Neural progenitor cell (in vitro differentiated cells): ENCODE data around the gene SCN9A. TPM values are rescaled to one million over a fixed set of nuclear protein-coding genes. Genes with fewer than 3 reads are reported as not detected.

Experiments
- DNase-seq: peaks from one replicate; pipeline ENCODE4 v3.0.0-alpha.2; 2016; ENCODE audit warnings: low spot score
- H2AFZ ChIP-seq: fragments of 200-600 bp; sonication (generic); replicated peaks from 2 replicates; pipeline ENCODE4 v1.6.1; 2016; ENCODE audit warnings: antibody characterized with exemption
- H3F3A ChIP-seq: fragments of 200-600 bp; sonication (generic); 2 replicates; pipeline ENCODE4 v1.6.1; 2016; ENCODE audit warnings: antibody characterized with exemption, low read depth
- H3K27ac ChIP-seq: fragments of 200-600 bp; sonication (generic); 2 replicates; pipeline ENCODE4 v1.5.1; 2016; ENCODE audit warnings: mild to moderate bottlenecking
- H3K27me3 ChIP-seq: fragments of 200-600 bp; sonication (generic); 2 replicates; pipeline ENCODE4 v1.6.1; 2016; ENCODE audit warnings: mild to moderate bottlenecking, moderate library complexity
- H3K36me3 ChIP-seq: fragments of 200-600 bp; sonication (generic); 2 replicates; pipeline ENCODE4 v1.5.1; 2016
- H3K4me1 ChIP-seq: fragments of 200-600 bp; sonication (generic); 2 replicates; pipeline ENCODE4 v1.6.1; 2016; ENCODE audit warnings: mixed run types
- H3K4me2 ChIP-seq: fragments of 200-600 bp; sonication (generic); 2 replicates; pipeline ENCODE4 v1.6.1; 2016
- H3K4me3 ChIP-seq: fragments of 200-600 bp; sonication (generic); 2 replicates; pipeline ENCODE4 v1.5.1; 2016
- H3K79me2 ChIP-seq: fragments of 200-600 bp; sonication (generic); 2 replicates; pipeline ENCODE4 v1.6.1; 2016; ENCODE audit warnings: low read depth
- H3K9ac ChIP-seq: fragments of 200-600 bp; sonication (generic); 2 replicates; pipeline ENCODE4 v1.6.1; 2016
- H3K9me3 ChIP-seq: fragments of 200-600 bp; sonication (generic); 2 replicates; pipeline ENCODE4 v1.5.1; 2016; ENCODE audit warnings: low read depth
- H4K20me1 ChIP-seq: fragments of 200-600 bp; sonication (generic); 2 replicates; pipeline ENCODE4 v1.6.1; 2016; ENCODE audit warnings: low read depth
- H3K27ac Mint-ChIP-seq: 3 replicates; pipeline ENCODE4 v1.8.0; 2021; ENCODE audit warnings: mixed read lengths
- H3K27me3 Mint-ChIP-seq: 2 replicates; pipeline ENCODE4 v1.8.0; 2022; ENCODE audit warnings: low read depth, mild to moderate bottlenecking, inconsistent platforms, moderate library complexity, mixed read lengths; ENCODE audit not compliant: insufficient read depth
- H3K36me3 Mint-ChIP-seq: 3 replicates; pipeline ENCODE4 v1.8.0; 2021; ENCODE audit warnings: mixed read lengths
- H3K4me1 Mint-ChIP-seq: 3 replicates; pipeline ENCODE4 v1.8.0; 2021; ENCODE audit warnings: mixed read lengths
- H3K4me3 Mint-ChIP-seq: 3 replicates; pipeline ENCODE4 v1.8.0; 2021; ENCODE audit warnings: mild to moderate bottlenecking, moderate library complexity, mixed read lengths
- H3K9me3 Mint-ChIP-seq: 3 replicates; pipeline ENCODE4 v1.8.0; 2020; ENCODE audit warnings: mixed read lengths
- EZH2 ChIP-seq: fragments of 200-600 bp; sonication (generic); IDR thresholded peaks from 2 replicates; pipeline ENCODE4 v1.6.1; 2017; ENCODE audit warnings: antibody characterized with exemption, mild to moderate bottlenecking, moderate library complexity
- EZH2phosphoT487 ChIP-seq: fragments of 200-600 bp; sonication (generic); IDR thresholded peaks from 2 replicates; pipeline ENCODE4 v1.6.1; 2017; ENCODE audit warnings: antibody characterized with exemption
- total RNA-seq: library from RNA; depleted of rRNA; stranded (reverse); fragments of >200 nt; gene quantifications from 2 replicates; pipeline ENCODE4 v1.2.3, GENCODE V29; 2015; ENCODE audit warnings: low replicate concordance
- TF ChIP-seq, protein P1 (sequence below): fragments of 200-600 bp; sonication (generic); IDR thresholded peaks from 2 replicates; pipeline ENCODE4 v1.5.1; 2017; ENCODE audit warnings: antibody characterized with exemption, mild to moderate bottlenecking

Gene SCN9A
- total RNA-seq, 1 donor from 2014 or later, result 1.1 TPM

DNA sequence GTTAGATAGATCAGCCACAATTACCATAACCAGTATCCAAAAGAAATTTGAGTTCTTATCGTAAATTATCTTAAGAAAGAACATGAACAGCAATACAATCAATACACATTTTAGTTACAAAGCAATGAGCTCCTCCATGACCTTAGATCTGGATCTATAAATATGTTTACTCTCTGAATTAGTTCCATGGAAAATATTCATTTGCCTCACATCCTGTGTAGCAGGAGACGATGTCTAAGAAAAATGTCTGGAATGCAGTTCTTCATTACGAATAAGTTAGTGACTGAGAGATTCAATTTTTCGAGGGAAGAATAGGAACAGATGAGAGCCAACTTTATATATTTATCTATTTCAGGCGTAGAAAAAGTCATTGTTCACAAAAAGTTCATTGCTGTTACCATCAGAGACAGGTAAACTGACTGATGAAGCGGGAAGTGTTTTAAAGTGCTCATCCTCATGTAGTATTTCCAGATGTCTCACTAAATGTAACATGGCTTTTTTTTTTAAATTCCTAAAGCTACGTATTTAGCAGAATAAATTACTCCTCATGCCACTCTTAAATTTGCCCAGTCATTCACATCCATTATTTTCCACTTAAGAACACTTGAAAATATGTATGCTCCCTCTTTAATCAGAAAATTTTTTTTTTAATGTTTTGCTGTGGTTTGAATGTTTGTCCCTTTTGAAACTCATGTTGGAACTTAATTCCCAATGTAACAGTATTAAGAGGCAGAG, 141.5 kb downstream of the SCN9A start:
- Mint-ChIP-seq H3K36me3 (no peaks in the 10 kb centered on the region), H3K27ac (no peak overlapping the region), H3K4me3 (no peak overlapping the region), H3K9me3 (no peaks in the 10 kb centered on the region), H3K4me1 (peaks cover 6% of the 10 kb centered on the region), H3K27me3 (no peaks in the 10 kb centered on the region)
- no peak overlapping the region for H3K27ac ChIP-seq
- H3F3A ChIP-seq, result no peaks in the 10 kb centered on the region
- no peak overlapping the region for H2AFZ ChIP-seq
- H3K9me3 ChIP-seq, result no peaks in the 10 kb centered on the region
- no peaks in the 10 kb centered on the region for H3K79me2 ChIP-seq
- no peaks in the 10 kb centered on the region for H3K27me3 ChIP-seq
- H3K36me3 ChIP-seq, result no peaks in the 10 kb centered on the region
- DNase-seq, result no peak
- no peak overlapping the region for H3K4me2 ChIP-seq
- TF ChIP-seq EZH2phosphoT487 (no peak), EZH2 (no peak)
- TF ChIP-seq, protein P1, sequence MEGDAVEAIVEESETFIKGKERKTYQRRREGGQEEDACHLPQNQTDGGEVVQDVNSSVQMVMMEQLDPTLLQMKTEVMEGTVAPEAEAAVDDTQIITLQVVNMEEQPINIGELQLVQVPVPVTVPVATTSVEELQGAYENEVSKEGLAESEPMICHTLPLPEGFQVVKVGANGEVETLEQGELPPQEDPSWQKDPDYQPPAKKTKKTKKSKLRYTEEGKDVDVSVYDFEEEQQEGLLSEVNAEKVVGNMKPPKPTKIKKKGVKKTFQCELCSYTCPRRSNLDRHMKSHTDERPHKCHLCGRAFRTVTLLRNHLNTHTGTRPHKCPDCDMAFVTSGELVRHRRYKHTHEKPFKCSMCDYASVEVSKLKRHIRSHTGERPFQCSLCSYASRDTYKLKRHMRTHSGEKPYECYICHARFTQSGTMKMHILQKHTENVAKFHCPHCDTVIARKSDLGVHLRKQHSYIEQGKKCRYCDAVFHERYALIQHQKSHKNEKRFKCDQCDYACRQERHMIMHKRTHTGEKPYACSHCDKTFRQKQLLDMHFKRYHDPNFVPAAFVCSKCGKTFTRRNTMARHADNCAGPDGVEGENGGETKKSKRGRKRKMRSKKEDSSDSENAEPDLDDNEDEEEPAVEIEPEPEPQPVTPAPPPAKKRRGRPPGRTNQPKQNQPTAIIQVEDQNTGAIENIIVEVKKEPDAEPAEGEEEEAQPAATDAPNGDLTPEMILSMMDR, result no peak
- H3K4me3 ChIP-seq, result no peak overlapping the region
- H3K4me1 ChIP-seq, result no peaks in the 10 kb centered on the region
- no peak overlapping the region for H3K9ac ChIP-seq
- H4K20me1 ChIP-seq, result no peaks in the 10 kb centered on the region

DNA sequence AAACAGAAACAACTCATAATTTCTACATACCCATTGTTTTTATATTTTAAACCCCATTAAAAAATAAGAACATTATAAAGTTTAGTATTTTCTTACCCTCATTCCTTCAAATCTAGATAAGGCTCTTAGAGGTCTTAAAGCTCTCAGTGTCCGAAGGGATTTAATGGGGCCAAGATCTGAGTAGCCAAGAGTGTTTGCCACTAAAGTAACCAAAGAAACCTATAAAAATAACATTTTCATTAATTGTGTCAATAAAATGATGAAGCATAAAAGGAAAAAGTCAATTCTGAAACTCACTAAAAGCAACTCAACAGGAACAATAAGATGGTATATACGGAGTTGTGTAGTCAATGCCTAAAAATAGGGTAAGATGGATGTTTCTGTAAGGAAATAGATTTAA, 142.5 kb downstream of the SCN9A start:
- DNase-seq, result no peak
- no peak overlapping the region for H3K4me3 ChIP-seq
- no peaks in the 10 kb centered on the region for H3K79me2 ChIP-seq
- Mint-ChIP-seq H3K27me3 (no peaks in the 10 kb centered on the region), H3K27ac (no peak overlapping the region), H3K4me3 (no peak overlapping the region), H3K4me1 (no peaks in the 10 kb centered on the region), H3K36me3 (no peaks in the 10 kb centered on the region), H3K9me3 (no peaks in the 10 kb centered on the region)
- no peak overlapping the region for H3K9ac ChIP-seq
- no peaks in the 10 kb centered on the region for H3K27me3 ChIP-seq
- no peak overlapping the region for H2AFZ ChIP-seq
- no peaks in the 10 kb centered on the region for H4K20me1 ChIP-seq
- H3K36me3 ChIP-seq, result no peaks in the 10 kb centered on the region
- TF ChIP-seq, protein P1, result no peak
- no peak for TF ChIP-seq EZH2
- no peak for TF ChIP-seq EZH2phosphoT487
- no peak overlapping the region for H3K4me2 ChIP-seq
- no peaks in the 10 kb centered on the region for H3K9me3 ChIP-seq
- H3F3A ChIP-seq, result no peaks in the 10 kb centered on the region
- H3K27ac ChIP-seq, result no peak overlapping the region
- H3K4me1 ChIP-seq, result no peaks in the 10 kb centered on the region

DNA sequence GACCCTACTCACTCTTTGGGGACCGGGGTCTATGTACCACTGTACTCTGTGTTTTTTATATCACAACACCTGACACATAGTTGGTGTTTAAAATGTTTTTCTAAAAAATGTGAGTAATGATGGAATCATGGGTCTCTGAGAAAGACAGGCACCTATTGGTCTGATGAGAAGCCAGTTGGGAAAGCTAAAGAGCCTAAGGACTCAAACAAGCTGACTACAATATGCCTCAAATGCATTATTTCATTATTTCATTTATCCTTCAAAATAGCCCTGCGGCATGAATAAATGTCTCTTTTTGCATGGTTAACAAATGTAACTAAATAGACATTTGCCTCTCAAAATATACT, 145.0 kb downstream of the SCN9A start:
- Mint-ChIP-seq H3K27me3 (no peaks in the 10 kb centered on the region), H3K9me3 (no peaks in the 10 kb centered on the region), H3K27ac (no peak overlapping the region), H3K36me3 (no peaks in the 10 kb centered on the region), H3K4me3 (no peak overlapping the region), H3K4me1 (no peaks in the 10 kb centered on the region)
- no peak for TF ChIP-seq EZH2
- TF ChIP-seq, protein P1, result no peak
- no peak for TF ChIP-seq EZH2phosphoT487
- no peaks in the 10 kb centered on the region for H3K4me1 ChIP-seq
- H3K36me3 ChIP-seq, result no peaks in the 10 kb centered on the region
- no peaks in the 10 kb centered on the region for H3F3A ChIP-seq
- H3K27ac ChIP-seq, result no peak overlapping the region
- no peaks in the 10 kb centered on the region for H3K9me3 ChIP-seq
- no peak overlapping the region for H3K4me2 ChIP-seq
- H4K20me1 ChIP-seq, result no peaks in the 10 kb centered on the region
- no peaks in the 10 kb centered on the region for H3K79me2 ChIP-seq
- no peaks in the 10 kb centered on the region for H3K27me3 ChIP-seq
- no peak overlapping the region for H2AFZ ChIP-seq
- DNase-seq, result no peak
- no peak overlapping the region for H3K9ac ChIP-seq
- H3K4me3 ChIP-seq, result no peak overlapping the region
